CD4-positive, alpha-beta T cell treated with Interleukin-4 for 1 hour (primary cell): ENCODE measurements around the gene FLT1.

Source experiments
- DNase-seq, 2 donors: peaks; one replicate each; pipeline ENCODE4 v3.0.0-alpha.2; 2020 to 2022

Gene FLT1

DNA sequence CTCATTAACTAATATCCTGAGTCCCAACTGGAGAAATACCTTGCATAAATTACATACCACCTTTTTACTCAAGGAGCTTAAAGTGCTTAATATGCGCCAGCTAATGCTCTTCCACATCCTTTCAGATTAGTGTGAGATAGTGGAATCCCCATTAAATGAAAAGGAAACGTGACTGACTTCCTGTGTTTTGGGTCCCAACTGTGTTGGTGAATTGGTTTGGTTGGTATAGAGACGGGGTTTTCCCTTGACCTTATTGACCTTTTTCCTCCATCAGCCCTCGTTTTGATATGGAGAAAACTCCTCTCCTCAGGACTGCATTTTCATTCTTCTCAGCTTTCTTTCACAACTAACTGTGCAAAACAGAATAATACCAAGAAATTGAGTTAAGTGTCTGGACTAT lies 193.1 kb downstream of the FLT1 start:
- DNase-seq, result no peak

DNA sequence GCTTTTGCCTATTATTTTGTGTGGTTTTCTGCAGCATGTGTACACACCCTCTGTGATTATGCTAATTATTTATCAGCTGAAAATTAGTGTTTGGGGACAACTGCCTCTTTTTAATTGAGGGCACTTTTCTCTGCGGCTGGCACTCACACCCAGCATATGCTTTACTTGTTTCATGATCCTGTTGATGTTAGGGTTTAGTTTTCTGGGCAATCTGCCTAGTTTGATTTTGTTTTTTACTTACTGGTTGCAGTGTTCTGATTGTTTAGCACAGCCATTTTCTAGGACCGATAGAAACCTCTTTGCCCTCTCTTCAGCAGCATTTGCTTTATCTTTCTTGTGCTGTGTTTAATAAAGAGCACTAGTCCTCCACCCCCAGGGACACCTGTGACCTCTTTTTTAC lies 195.0 kb downstream of the FLT1 start:
- DNase-seq, result no peak

DNA sequence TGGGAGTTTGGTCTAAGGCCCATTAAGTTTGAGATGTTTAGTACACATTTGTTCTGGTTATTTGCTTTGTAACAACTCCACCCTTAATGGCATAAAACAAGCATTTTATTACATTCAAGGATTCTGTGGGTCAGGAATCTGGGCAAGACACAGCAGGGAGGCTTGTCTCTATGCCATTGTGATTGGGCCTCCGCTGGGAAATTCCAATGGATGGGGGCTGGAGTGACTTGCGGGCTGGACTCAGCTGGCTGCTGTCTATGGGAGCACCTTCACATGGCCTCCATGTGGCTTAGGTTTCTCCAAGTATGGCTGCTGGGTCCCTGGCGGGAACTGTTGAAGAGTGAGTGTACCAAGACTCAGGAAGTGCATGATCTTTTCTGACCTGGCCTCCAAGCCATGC lies 197.6 kb downstream of the FLT1 start:
- DNase-seq, result no peak

DNA sequence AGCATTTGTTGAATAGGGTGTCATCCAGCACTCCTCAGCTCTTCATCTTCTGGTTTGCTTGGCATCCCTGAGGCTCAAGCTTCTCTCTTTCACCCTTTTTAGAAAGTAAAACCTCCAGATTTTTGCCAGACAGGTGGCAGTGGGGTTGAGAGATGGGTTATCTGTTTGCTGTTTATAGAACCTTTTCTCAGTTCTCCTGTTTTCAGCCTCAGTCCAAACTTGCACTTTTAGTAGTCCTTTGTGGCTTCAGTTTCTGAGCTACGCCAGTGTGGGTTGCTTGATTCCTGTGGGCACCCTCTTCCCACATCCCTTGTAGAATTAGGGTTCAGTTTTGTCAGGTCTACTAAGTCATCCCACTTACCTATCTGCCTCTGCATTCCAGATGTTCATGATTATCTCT lies 208.7 kb downstream of the FLT1 start:
- DNase-seq, result no peak

DNA sequence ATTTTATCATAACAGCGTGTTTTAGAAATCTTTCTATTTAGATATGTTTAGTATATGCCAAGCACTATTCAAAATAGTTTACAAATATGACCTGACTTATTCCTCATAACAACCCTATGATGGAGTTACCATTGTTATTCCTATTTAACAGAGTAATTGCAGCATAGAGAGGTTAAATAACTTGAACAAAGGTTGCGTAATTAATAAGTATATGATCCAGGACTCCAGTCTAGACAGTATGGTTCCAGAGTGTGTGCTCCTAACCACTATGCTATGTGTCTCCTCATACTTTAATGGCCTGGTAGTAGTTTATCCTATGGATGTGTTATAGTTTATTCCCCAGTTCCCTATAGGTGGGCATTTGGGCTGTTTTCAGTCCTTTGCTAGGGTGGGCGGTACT lies 211.3 kb downstream of the FLT1 start:
- no peak for DNase-seq

DNA sequence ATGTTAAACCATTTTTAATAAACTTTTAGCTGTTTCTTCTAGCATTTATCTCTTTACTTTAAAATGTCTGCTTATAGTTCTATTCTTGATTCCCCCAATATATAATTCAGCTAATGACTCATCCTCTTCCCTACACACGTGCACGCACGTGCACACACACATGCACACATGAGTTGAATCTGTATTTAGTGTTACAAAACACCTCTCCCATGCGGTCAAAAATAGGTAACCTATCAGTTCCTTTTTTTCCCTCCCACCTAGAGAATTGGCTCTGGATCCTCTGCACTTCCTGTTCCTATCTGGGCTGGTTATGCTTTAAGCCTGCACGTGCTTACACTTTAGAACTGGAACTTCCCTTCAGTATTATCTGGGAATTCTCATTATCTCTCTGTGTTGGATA lies 212.5 kb downstream of the FLT1 start:
- DNase-seq, result no peak

DNA sequence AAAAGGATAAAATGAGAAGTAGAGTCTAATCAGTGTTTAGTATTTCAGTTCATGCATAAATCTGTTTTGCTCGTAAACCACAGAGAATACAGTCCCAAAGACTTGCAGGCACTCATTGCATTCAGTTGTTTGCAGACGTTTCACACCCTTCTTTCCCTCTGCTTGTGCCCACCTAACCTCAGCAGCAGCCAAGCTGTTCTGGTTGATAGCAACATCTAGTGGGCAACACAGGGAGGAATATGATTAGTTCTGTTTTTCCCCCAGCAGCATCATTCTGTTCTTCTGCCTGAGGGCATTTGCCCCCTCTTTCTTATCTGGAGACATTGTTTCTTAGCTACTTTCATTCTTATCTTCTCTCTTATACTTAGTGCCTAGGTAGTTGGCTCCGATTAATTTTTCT lies 221.0 kb downstream of the FLT1 start:
- no peak for DNase-seq

DNA sequence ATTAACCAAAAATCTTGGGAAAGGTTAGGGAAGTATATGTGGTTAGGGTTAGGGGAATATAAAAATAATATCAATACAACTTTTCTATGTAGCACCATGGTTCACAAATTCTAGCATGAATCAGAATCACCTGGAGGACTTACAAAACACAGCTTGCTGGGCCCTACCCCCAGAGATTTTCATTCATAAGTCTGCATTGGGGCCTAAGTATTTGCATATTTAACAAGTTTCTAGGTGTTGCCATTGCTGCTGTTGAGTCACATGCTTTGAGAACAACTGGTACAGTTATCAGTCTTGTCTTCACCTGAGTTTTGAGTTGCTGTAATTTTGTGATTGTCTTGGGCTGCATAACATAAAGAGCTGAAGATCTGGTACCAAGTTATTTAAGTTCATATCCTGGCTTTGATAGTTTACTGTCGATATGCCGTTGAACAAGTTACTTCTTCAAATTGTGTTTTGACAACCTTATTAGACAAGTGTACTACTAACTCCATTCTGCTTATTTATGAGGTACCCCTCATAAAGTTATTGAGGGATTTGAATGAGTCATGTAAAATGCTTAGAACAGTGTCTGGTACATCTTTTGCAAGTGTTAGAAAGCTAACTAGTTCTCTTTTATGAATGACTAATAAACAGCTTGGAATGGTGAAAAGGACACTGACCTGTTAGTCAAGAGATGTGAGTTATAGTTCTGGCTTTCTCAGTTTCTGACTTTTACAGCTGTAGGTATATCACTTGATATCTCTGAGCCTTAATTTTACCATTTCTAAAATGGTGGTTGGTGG lies 223.7 kb downstream of the FLT1 start:
- DNase-seq, result no peak

DNA sequence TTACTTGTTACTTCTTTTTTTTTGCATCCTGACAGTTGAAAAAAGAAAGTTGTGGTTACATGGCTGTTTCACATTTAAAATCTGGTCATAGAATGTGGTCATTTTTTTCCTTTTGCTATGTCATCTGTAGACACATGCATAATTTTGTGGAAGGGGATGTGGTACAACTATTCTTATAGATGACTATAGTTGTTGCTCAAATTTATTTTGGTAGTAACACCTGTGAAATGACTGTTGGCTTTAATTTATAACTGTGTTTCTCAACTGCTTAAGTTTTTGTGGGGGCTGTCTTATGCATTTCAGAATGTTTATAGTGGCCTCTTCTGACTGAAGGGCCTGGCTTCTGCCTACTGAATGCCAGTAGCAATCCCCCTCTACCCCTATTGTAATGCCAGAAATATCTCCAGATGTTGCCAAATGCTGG lies 226.1 kb downstream of the FLT1 start:
- peak in 1 of 2 donors; percentile 35 for DNase-seq

DNA sequence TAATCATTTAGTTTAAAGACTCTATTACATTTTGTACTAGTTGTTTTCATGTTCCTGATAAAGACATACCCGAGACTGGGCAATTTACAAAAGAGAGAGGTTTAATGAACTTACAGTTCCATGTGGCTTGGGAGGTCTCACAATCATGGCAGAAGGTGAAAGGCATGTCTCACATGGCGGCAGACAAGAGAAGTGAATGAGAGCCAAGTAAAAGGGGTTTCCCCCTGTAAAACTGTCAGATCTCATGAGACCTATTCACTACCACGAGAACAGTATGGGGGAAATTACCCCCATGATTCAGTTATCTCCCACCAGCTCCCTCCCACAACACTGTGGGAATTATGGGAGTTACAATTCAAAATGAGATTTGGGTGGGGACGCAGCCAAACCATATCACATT lies 227.4 kb downstream of the FLT1 start:
- no peak for DNase-seq

DNA sequence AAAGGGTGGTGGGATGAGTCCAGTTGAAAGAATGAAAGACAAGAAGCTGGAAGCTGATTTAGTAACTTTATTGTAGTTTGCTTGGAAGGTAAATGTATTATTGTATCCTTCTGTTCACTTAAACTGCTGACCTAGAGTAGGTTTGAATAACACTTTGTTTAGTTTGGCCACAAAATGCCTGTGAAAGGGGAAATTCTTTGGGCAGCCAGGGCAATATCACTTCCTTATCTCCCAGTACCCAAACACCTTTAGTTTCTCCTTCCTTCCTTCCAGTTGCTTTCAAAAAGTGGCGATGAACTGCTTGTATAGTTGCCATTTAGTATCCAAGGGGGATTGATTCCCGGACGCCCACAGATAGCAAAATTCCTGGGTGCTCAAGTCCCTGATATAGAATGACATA lies 236.5 kb downstream of the FLT1 start:
- DNase-seq, result no peak

DNA sequence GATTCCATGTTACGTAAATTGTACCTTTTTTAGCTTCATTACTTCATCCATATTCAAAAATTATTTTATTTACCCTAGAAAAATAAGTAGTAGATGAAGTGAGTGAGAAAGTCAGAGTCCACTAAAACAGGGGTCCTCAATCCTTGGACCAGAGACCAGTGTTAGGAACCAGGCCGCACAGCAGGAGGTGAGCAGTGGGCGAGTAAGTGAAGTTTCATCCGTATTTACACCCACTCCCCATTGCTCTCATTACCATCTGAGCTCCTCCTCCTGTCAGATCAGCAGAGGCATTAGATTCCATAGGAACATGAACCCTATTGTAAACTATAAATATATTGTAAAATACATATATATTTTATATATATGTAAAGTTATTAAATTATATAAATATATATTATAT lies 237.6 kb downstream of the FLT1 start:
- no peak for DNase-seq

DNA sequence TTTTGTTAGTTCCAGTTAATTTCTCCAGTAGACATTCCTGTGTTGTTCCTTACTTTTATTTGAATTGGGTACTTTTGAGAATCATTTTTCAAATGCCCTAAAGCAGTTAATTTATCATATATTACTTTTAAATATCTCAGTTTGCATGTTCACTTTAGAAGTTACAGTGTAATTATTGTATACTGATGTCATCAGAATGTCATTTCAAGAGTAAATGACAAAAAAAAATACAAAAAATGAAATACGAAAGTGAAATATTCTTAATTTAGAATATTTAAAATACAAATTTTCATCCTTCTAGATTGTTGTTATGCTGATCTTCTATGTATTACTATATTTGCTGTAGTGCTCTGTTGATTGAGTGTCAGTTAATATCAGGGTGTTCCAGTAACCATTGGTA lies 242.4 kb downstream of the FLT1 start:
- no peak for DNase-seq

DNA sequence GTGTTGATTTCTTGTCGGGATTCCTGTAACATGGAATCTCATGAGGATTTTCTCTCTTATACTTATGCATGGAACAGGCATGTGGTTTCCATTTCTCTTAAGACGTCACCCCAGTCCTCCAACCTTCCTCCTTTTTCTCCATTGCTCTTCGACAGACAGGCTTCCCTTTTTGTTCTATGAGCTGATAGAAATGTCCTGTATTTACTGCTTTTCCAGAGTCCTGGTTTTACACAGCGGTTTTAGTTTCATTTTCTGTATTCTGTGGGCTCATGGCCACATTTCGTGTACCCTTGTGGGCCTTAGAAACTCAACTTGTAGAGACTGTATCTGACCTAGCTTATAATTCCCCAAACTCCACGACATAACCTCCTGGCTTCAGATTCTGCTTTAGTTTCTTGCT lies 243.5 kb downstream of the FLT1 start:
- no peak for DNase-seq

DNA sequence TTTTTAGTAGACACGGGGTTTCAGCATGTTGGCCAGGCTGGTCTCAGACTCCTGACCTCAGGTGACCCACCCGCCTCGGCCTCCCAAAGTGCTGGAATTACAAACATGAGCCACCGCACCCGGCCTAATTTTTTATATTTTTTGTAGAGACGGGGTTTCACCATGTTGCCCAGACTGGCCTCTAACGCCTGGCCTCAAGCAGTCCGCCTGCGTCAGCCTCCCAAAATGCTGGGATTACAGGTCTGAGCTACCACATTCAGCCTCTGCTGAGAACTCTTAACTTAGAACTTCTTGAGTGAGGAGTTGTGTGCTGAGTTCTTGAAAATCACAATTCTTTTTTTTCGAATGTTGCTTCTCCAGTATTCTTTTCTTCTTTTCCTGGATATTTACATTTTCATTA lies 244.4 kb downstream of the FLT1 start:
- DNase-seq, result no peak
